ENCODE results near the gene NFKBIA.

- TF ChIP-seq KDM1A (IDR thresholded peaks at IDR 0.05; ENCODE audit: low read depth) (no peak), CTCF (IDR thresholded peaks at IDR 0.05) (peak; percentile 89), REST (IDR thresholded peaks at IDR 0.05) (no peak), RAD21 (conservative IDR thresholded peaks at IDR 0.05 in 1 of 2, IDR thresholded peaks at IDR 0.05 in 1 of 2) (peak; percentile 88 to 90), EP300 (IDR thresholded peaks at IDR 0.05) (no peak), FOXS1 (CRISPR knock-in tag; IDR thresholded peaks at IDR 0.05) (no peak), POLR2AphosphoS2 (conservative IDR thresholded peaks at IDR 0.05; ENCODE audit: low read length) (no peak), POLR2A (IDR thresholded peaks at IDR 0.05; ENCODE audit: low read length) (no peak), MYC (IDR thresholded peaks at IDR 0.05; ENCODE audit: borderline replicate concordance, low read length) (no peak), CHD2 (IDR thresholded peaks at IDR 0.05; ENCODE audit: low read length, partially characterized antibody) (no peak), FOSL2 (IDR thresholded peaks at IDR 0.05) (no peak), FOSL2 (CRISPR knock-in tag; IDR thresholded peaks at IDR 0.05) (no peak), ATOH8 (CRISPR knock-in tag; IDR thresholded peaks at IDR 0.05; ENCODE audit: low read depth) (no peak)
These were observed 2.2 kb upstream of the NFKBIA start for GRCh38 chr14:35406506-35407305.

All from A549 (cell line).